HepG2 (cell line): ENCODE measurements around the gene RPLP2. TPM values are rescaled to one million over a fixed set of nuclear protein-coding genes. Genes with fewer than 3 reads are reported as not detected.
A peak's percentile ranks its signal among the peaks of the same experiment; 100 is the strongest.

Experiments
- ATAC-seq: fragments of 200-7000 bp; cut with Tn5 transposase; 3 replicates; pipeline ENCODE4 v1.9.1; 2020; ENCODE audit warnings: mild to moderate bottlenecking, moderate library complexity
- BruUV-seq: library from RNA; stranded (reverse); fragments of 400-500 nt; replicated peaks from 2 replicates; lab custom pipeline; 2021; lab: Mats Ljungman, UMichigan
- CTCF ChIA-PET: fragments of 300-600 bp; formaldehyde crosslinking; extraction: SDS; loops from one replicate; lab custom pipeline; 2021; ENCODE audit warnings: low total read pairs, inconsistent platforms, low intra/inter-chr PET ratio; lab: Yijun Ruan, JAX
- POLR2A ChIA-PET: fragments of 350-600 bp; sonication (Branson Sonifier 250); formaldehyde crosslinking; loops from one replicate; lab custom pipeline; 2020; ENCODE audit warnings: antibody characterized with exemption, inconsistent platforms; lab: Yijun Ruan, JAX
- DNase-seq: peaks from one replicate; pipeline ENCODE4 v3.0.0-alpha.2; 2015; ENCODE audit warnings: low spot score
- FAIRE-seq: peaks from 3 replicates; lab custom pipeline; 2011; peaks lifted over from hg19 to GRCh38; lab: Jason Lieb, UNC
- H2AFZ ChIP-seq: one replicate; pipeline ENCODE4 v1.6.1; 2011; ENCODE audit warnings: low read length, inconsistent platforms
- H3K27ac ChIP-seq: fragments of 300-600 bp; 3 replicates; pipeline ENCODE4 v1.8.0; 2011; ENCODE audit warnings: mixed run types, mild to moderate bottlenecking, mixed read lengths, low read length, inconsistent platforms; ENCODE audit not compliant: insufficient read depth; ENCODE audit errors: extremely low read length
- H3K27me3 ChIP-seq, 2 experiments: fragments of 200-600 bp in 1 of 2; 2 replicates in 1 of 2; 3 replicates in 1 of 2; pipeline versions ENCODE4 v1.6.0 to v1.8.0; 2011; ENCODE audit warnings: low read length in 2 of 2, mild to moderate bottlenecking in 2 of 2, moderate library complexity in 2 of 2, inconsistent platforms in 1 of 2; ENCODE audit not compliant: insufficient read depth in 2 of 2, control insufficient read depth in 1 of 2
- H3K36me3 ChIP-seq, 2 experiments: fragments of 200-600 bp in 1 of 2; replicated peaks in 1 of 2; 2 replicates in 1 of 2; 3 replicates in 1 of 2; pipeline versions ENCODE4 v1.5.1 to v1.8.0; 2011; ENCODE audit warnings: low read length in 2 of 2, inconsistent platforms in 1 of 2; ENCODE audit not compliant: insufficient read depth in 2 of 2, control insufficient read depth in 1 of 2
- H3K4me1 ChIP-seq: 2 replicates; pipeline ENCODE4 v1.5.1; 2012; ENCODE audit warnings: low read length, inconsistent platforms; ENCODE audit not compliant: insufficient read depth
- H3K4me2 ChIP-seq: 2 replicates; pipeline ENCODE4 v1.6.0; 2011; ENCODE audit warnings: low read depth, low read length, inconsistent platforms
- H3K4me3 ChIP-seq, 3 experiments: fragments of 200-600 bp in 1 of 3; sonication (generic), shearing (Covaris generic) in 1 of 3; replicated peaks in 1 of 3; 2 replicates each; pipeline ENCODE4 v1.5.1; 2011 to 2016; ENCODE audit warnings: low read length in 3 of 3, inconsistent platforms in 2 of 3, low read depth in 2 of 3, mild to moderate bottlenecking in 2 of 3, control low read depth in 1 of 3, mixed read lengths in 1 of 3; ENCODE audit not compliant: insufficient read depth in 1 of 3
- H3K79me2 ChIP-seq: one replicate; pipeline ENCODE4 v1.6.1; 2011; ENCODE audit warnings: low read length, inconsistent platforms; ENCODE audit not compliant: insufficient read depth
- H3K9ac ChIP-seq: 2 replicates; pipeline ENCODE4 v1.6.0; 2011; ENCODE audit warnings: mild to moderate bottlenecking, low read depth, low read length, inconsistent platforms; ENCODE audit not compliant: insufficient read depth
- H3K9me3 ChIP-seq: 2 replicates; pipeline ENCODE4 v1.5.1; 2012; ENCODE audit warnings: mild to moderate bottlenecking, low read length
- H4K20me1 ChIP-seq: 2 replicates; pipeline ENCODE4 v1.6.0; 2011; ENCODE audit warnings: inconsistent platforms, mild to moderate bottlenecking, low read length, moderate library complexity; ENCODE audit not compliant: insufficient read depth
- CENPT ChIP-seq: sonication (generic); formaldehyde crosslinking; IDR thresholded peaks from 2 replicates; pipeline ENCODE4 v1.8.0; 2022; ENCODE audit warnings: low read depth, mild to moderate bottlenecking, moderate library complexity, missing genetic modification reagents
- GATAD1 ChIP-seq: IDR thresholded peaks from 2 replicates; pipeline ENCODE4 v1.6.1; 2016; ENCODE audit warnings: missing genetic modification reagents, missing compliant biosample characterization
- MBD4 ChIP-seq: IDR thresholded peaks from 2 replicates; pipeline ENCODE4 v1.6.1; 2012; ENCODE audit warnings: low read length, inconsistent platforms, borderline replicate concordance
- MTA1 ChIP-seq: sonication (generic); formaldehyde crosslinking; IDR thresholded peaks from 2 replicates; pipeline ENCODE4 v1.4.0; 2020; ENCODE audit warnings: missing genetic modification reagents, mild to moderate bottlenecking, borderline replicate concordance
- SMC3 ChIP-seq: IDR thresholded peaks from 2 replicates; pipeline ENCODE4 v1.6.1; 2011; ENCODE audit warnings: low read length, improper control_type of control experiment
- SP4 ChIP-seq: sonication (generic); formaldehyde crosslinking; IDR thresholded peaks from 2 replicates; pipeline ENCODE4 v1.8.1; 2023; ENCODE audit warnings: mild to moderate bottlenecking, missing genetic modification reagents
- ZNF451 ChIP-seq: sonication (generic); formaldehyde crosslinking; IDR thresholded peaks from 2 replicates; pipeline ENCODE4 v1.5.0; 2020; ENCODE audit warnings: mild to moderate bottlenecking, missing genetic modification reagents
- ZNF776 ChIP-seq: sonication (generic); formaldehyde crosslinking; IDR thresholded peaks from 2 replicates; pipeline ENCODE4 v1.4.0; 2020; ENCODE audit warnings: mild to moderate bottlenecking, missing genetic modification reagents
- WGBS: methylation state at CpG from one replicate; pipeline ENCODE4 v1.1.6; 2017; ENCODE audit warnings: low lambda C conversion rate; 5-methylcytosine and 5-hydroxymethylcytosine counted together
- in situ Hi-C: cut with HindIII; loops from 2 replicates; pipeline ENCODE4 v1.10.0; 2017; ENCODE audit warnings: low pct_unique_long_range_greater_than_20kb; ENCODE audit not compliant: extremely low pct_ligation_motif_present
- intact Hi-C: fragments of 100-400 bp; cut with micrococcal nuclease; formaldehyde crosslinking; loops from one replicate; pipeline ENCODE4 v1.10.0; 2022; ENCODE audit not compliant: unreplicated experiment
- polyA plus RNA-seq, 8 experiments: library from polyadenylated mRNA; depleted of rRNA in 3 of 8; stranded (reverse) in 7 of 8; unstranded in 1 of 8; fragments of >200 nt; fragmentation: Illumina TruSeq in 4 of 8; extraction: Trizol in 4 of 8; gene quantifications; 2 replicates each; pipeline versions ENCODE4 v1.2.1 to v1.2.3, GENCODE V29; 2011 to 2016; ENCODE audit warnings: low read depth in 4 of 8, missing spikeins in 1 of 8, mixed read lengths in 1 of 8; ENCODE audit not compliant: insufficient read depth in 1 of 8
- total RNA-seq, 5 experiments: library from RNA; depleted of rRNA; stranded (reverse); fragments of >200 nt; fragmentation: Illumina TruSeq; extraction: Trizol; gene quantifications; 2 replicates each; pipeline ENCODE4 v1.2.3, GENCODE V29; 2016; ENCODE audit warnings: low read depth in 1 of 5
- TF ChIP-seq, protein P1 (sequence below): sonication (generic); formaldehyde crosslinking; IDR thresholded peaks from 2 replicates; pipeline ENCODE4 v1.4.0; 2020; ENCODE audit warnings: missing genetic modification reagents
- TF ChIP-seq, protein P2 (sequence below): sonication (generic); formaldehyde crosslinking; IDR thresholded peaks from 2 replicates; pipeline ENCODE4 v1.8.1; 2022; ENCODE audit warnings: low read depth, mild to moderate bottlenecking, missing genetic modification reagents
- TF ChIP-seq, protein P3 (sequence below): sonication (generic); formaldehyde crosslinking; IDR thresholded peaks from 2 replicates; pipeline ENCODE4 v1.5.0; 2020; ENCODE audit warnings: mild to moderate bottlenecking, missing genetic modification reagents, moderate library complexity
- TF ChIP-seq, protein P4 (sequence below): sonication (generic); formaldehyde crosslinking; IDR thresholded peaks from 2 replicates; pipeline ENCODE4 v1.5.0; 2020; ENCODE audit warnings: mild to moderate bottlenecking, missing genetic modification reagents

The RPLP2 gene
- total and polyA plus RNA-seq, 2 of the 13 experiments (the other 11 are each of a cell fraction or from before 2014, with no cell fraction given) = 978 to 2,106 TPM

DNA sequence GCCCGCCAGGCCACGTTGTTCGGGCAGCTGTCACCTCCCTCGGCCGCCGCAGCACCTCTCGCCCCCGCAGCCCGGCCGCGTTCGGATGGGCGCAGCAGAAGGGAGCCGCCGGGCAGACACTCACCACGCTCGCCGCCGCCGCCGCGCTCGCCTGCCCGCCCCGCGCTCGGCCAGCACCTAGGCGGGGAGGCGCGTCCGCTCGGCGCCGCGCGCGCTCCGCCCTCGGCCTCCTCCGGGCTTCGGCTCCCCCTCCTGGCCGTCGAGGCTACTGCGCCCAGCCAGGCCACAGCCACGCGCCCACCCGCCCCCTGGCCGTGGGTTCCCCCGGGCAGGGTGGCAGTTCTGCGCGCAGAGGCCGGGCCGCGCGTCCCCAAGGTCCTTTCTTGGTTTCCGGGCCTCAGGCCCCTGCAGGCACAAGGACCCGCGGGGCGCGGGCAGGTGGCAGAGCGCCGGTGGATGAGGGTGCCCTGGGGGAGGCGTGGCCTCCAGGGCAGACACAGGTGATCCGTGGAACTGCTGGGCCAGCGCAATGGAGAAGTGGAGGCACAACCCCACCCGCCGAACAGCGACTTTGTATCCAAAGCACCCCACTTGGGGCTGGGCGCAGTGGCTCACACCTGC lies 11.6 kb upstream of the RPLP2 start, which contains the start of gene SLC25A22:
SLC25A22 (minus strand) TSS at position 189 of the 621 bp plus-strand sequence. CDS start 3,275 bp downstream, outside the sequence.
- peaks cover 4% of the 10 kb centered on the region for H3K79me2 ChIP-seq
- POLR2A ChIA-PET = interaction anchor here (5.3 kb wide), 1 partner anchor 20 kb away, joined by 44 read pairs; the partner anchor contains the start of gene GATD1
- no peak within 1 kb of the TSS for H2AFZ ChIP-seq
- H3K27ac ChIP-seq = peak within 1 kb of the TSS; percentile 80
- in situ Hi-C loops = no loop called here
- FAIRE-seq (no peak), DNase-seq (peak; percentile 49), ATAC-seq (peak; percentile 52)
- H4K20me1 ChIP-seq = no peaks in the 10 kb centered on the region
- peaks cover 4% of the 10 kb centered on the region for H3K4me1 ChIP-seq
- intact Hi-C loops = no loop called here
- peak within 1 kb of the TSS; percentile 70 to 97 (median 94) for H3K4me3 ChIP-seq
- no peaks in the 10 kb centered on the region; a peak in 1 of 5 replicates for H3K27me3 ChIP-seq
- CTCF ChIA-PET = interaction anchor here (1.2 kb wide), 1 partner anchor 70 kb away, joined by 4 read pairs; no protein-coding TSS in a partner anchor
- no TSS peak for BruUV-seq
- WGBS = 67% methylated on average over 7 of the region's 69 CpGs
- H3K9me3 ChIP-seq = no peaks in the 10 kb centered on the region
- peak within 1 kb of the TSS; percentile 82 for H3K9ac ChIP-seq
- H3K36me3 ChIP-seq = peaks cover 7 to 8% of the 10 kb centered on the region in 2 experiments; a peak in 3 of 5 replicates
- peak within 1 kb of the TSS; percentile 100 for H3K4me2 ChIP-seq
- TF ChIP-seq, protein P1, sequence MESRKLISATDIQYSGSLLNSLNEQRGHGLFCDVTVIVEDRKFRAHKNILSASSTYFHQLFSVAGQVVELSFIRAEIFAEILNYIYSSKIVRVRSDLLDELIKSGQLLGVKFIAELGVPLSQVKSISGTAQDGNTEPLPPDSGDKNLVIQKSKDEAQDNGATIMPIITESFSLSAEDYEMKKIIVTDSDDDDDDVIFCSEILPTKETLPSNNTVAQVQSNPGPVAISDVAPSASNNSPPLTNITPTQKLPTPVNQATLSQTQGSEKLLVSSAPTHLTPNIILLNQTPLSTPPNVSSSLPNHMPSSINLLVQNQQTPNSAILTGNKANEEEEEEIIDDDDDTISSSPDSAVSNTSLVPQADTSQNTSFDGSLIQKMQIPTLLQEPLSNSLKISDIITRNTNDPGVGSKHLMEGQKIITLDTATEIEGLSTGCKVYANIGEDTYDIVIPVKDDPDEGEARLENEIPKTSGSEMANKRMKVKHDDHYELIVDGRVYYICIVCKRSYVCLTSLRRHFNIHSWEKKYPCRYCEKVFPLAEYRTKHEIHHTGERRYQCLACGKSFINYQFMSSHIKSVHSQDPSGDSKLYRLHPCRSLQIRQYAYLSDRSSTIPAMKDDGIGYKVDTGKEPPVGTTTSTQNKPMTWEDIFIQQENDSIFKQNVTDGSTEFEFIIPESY (CRISPR knock-in tag) = 0 out of 2 replicates have a peak, but pooled peaks have one; percentile 10
- TF ChIP-seq ZNF451 (CRISPR knock-in tag) (peak; percentile 74; the same call in 1 of the 2 replicates), GATAD1 (CRISPR knock-in tag) (no peak), ZNF776 (CRISPR knock-in tag) (peak; percentile 75; the same call in 1 of the 2 replicates), SP4 (CRISPR knock-in tag) (peak; percentile 61; the same call in 1 of the 2 replicates), MBD4 (no peak), SMC3 (peak; percentile 5; the same call in 1 of the 2 replicates), CENPT (CRISPR knock-in tag) (0 out of 2 replicates have a peak, but pooled peaks have one; percentile 34), MTA1 (CRISPR knock-in tag) (peak; percentile 46; the same call in 1 of the 2 replicates)
- TF ChIP-seq, protein P2, sequence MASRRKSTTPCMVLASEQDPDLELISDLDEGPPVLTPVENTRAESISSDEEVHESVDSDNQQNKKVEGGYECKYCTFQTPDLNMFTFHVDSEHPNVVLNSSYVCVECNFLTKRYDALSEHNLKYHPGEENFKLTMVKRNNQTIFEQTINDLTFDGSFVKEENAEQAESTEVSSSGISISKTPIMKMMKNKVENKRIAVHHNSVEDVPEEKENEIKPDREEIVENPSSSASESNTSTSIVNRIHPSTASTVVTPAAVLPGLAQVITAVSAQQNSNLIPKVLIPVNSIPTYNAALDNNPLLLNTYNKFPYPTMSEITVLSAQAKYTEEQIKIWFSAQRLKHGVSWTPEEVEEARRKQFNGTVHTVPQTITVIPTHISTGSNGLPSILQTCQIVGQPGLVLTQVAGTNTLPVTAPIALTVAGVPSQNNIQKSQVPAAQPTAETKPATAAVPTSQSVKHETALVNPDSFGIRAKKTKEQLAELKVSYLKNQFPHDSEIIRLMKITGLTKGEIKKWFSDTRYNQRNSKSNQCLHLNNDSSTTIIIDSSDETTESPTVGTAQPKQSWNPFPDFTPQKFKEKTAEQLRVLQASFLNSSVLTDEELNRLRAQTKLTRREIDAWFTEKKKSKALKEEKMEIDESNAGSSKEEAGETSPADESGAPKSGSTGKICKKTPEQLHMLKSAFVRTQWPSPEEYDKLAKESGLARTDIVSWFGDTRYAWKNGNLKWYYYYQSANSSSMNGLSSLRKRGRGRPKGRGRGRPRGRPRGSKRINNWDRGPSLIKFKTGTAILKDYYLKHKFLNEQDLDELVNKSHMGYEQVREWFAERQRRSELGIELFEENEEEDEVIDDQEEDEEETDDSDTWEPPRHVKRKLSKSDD (CRISPR knock-in tag) = 0 out of 2 replicates have a peak, but pooled peaks have one; percentile 43
- TF ChIP-seq, protein P3, sequence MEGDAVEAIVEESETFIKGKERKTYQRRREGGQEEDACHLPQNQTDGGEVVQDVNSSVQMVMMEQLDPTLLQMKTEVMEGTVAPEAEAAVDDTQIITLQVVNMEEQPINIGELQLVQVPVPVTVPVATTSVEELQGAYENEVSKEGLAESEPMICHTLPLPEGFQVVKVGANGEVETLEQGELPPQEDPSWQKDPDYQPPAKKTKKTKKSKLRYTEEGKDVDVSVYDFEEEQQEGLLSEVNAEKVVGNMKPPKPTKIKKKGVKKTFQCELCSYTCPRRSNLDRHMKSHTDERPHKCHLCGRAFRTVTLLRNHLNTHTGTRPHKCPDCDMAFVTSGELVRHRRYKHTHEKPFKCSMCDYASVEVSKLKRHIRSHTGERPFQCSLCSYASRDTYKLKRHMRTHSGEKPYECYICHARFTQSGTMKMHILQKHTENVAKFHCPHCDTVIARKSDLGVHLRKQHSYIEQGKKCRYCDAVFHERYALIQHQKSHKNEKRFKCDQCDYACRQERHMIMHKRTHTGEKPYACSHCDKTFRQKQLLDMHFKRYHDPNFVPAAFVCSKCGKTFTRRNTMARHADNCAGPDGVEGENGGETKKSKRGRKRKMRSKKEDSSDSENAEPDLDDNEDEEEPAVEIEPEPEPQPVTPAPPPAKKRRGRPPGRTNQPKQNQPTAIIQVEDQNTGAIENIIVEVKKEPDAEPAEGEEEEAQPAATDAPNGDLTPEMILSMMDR (CRISPR knock-in tag) = peak; percentile 78
- TF ChIP-seq, protein P4, sequence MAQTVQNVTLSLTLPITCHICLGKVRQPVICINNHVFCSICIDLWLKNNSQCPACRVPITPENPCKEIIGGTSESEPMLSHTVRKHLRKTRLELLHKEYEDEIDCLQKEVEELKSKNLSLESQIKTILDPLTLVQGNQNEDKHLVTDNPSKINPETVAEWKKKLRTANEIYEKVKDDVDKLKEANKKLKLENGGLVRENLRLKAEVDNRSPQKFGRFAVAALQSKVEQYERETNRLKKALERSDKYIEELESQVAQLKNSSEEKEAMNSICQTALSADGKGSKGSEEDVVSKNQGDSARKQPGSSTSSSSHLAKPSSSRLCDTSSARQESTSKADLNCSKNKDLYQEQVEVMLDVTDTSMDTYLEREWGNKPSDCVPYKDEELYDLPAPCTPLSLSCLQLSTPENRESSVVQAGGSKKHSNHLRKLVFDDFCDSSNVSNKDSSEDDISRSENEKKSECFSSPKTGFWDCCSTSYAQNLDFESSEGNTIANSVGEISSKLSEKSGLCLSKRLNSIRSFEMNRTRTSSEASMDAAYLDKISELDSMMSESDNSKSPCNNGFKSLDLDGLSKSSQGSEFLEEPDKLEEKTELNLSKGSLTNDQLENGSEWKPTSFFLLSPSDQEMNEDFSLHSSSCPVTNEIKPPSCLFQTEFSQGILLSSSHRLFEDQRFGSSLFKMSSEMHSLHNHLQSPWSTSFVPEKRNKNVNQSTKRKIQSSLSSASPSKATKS = no peak
